Muscle of back (tissue), 10 donors: ENCODE results near the gene CAP2. TPM values are rescaled to one million over a fixed set of nuclear protein-coding genes. Genes with fewer than 3 reads are reported as not detected.

Experiments
- polyA plus RNA-seq, 10 donors: library from polyadenylated mRNA; unstranded; fragments of 120-200 nt; gene quantifications; one replicate each; pipeline ENCODE4 v1.2.1, GENCODE V29; 2013; ENCODE audit not compliant: insufficient read length in 10 of 10

CAP2 gene
- polyA plus RNA-seq, 10 donors, result 123 to 253 (median 166) TPM

Other genes with a start within 250 kb of the CAP2 start
- gene RBM24, start 112.2 kb upstream of the CAP2 start, polyA plus RNA-seq, result 100 to 1,000 TPM; 137 to 367 (median 249) TPM
- 10 to 100 TPM; 26.0 to 33.3 (median 30.2) TPM for gene FAM8A1, start 206.7 kb downstream of the CAP2 start, polyA plus RNA-seq